Nephron (organoid): ENCODE results near the gene ZNHIT3.
"Not testable (repeated sequence)": the region's sequence is repeated elsewhere in the genome, so short reads cannot be mapped to it uniquely, and the experiment has no call there.

Source experiments
- H3K27ac Mint-ChIP-seq, 3 experiments: 2 replicates each; pipeline ENCODE4 v1.8.0; 2020; ENCODE audit warnings: mixed read lengths in 3 of 3, mild to moderate bottlenecking in 2 of 3, moderate library complexity in 1 of 3
- H3K27me3 Mint-ChIP-seq: 2 replicates; pipeline ENCODE4 v1.8.0; 2021; ENCODE audit warnings: low read depth, mild to moderate bottlenecking, moderate library complexity, mixed read lengths
- H3K36me3 Mint-ChIP-seq: 2 replicates; pipeline ENCODE4 v1.8.0; 2020; ENCODE audit warnings: low read depth, mixed read lengths
- H3K4me1 Mint-ChIP-seq: 2 replicates; pipeline ENCODE4 v1.8.0; 2020; ENCODE audit warnings: mixed read lengths
- H3K4me3 Mint-ChIP-seq, 3 experiments: 2 replicates each; pipeline ENCODE4 v1.8.0; 2020; ENCODE audit warnings: mild to moderate bottlenecking in 3 of 3, mixed read lengths in 3 of 3, moderate library complexity in 2 of 3
- H3K9me3 Mint-ChIP-seq: 2 replicates; pipeline ENCODE4 v1.8.0; 2020; ENCODE audit warnings: mixed read lengths
- CTCF ChIP-seq, 3 experiments: fragments of 200-600 bp; sonication (generic); IDR thresholded peaks; one replicate each; pipeline ENCODE4 v1.5.0; 2021; ENCODE audit warnings: antibody characterized with exemption in 3 of 3; ENCODE audit not compliant: unreplicated experiment in 3 of 3

The ZNHIT3 gene

GRCh38 chr17:36482611-36483504 lies 3.6 kb upstream of the ZNHIT3 start:
- Mint-ChIP-seq H3K4me1 (peaks cover 20% of the 10 kb centered on the region), H3K9me3 (no peaks in the 10 kb centered on the region), H3K36me3 (peaks cover 8% of the 10 kb centered on the region), H3K27ac (no peak overlapping the region), H3K27me3 (peaks cover 61% of the 10 kb centered on the region), H3K4me3 (peak overlapping the region; percentile 61 to 75 (median 69))
- peak; percentile 92 to 99 (median 97) for TF ChIP-seq CTCF (IDR thresholded peaks at IDR 0.05; ENCODE audit: unreplicated experiment in 3 of 3)

- Mint-ChIP-seq H3K4me1 (peaks cover 25% of the 10 kb centered on the region), H3K4me3 (peak overlapping the region in 2 of 3 experiments; percentile 15 to 38), H3K27me3 (peaks cover 49% of the 10 kb centered on the region), H3K36me3 (peaks cover 14% of the 10 kb centered on the region)
- not testable (repeated sequence) for H3K27ac Mint-ChIP-seq, H3K9me3 Mint-ChIP-seq
Measured at GRCh38 chr17:36484021-36484420, 2.5 kb upstream of the ZNHIT3 start.

- Mint-ChIP-seq H3K4me3 (peak overlapping the region; percentile 97 to 99 (median 99)), H3K4me1 (peaks cover 26% of the 10 kb centered on the region), H3K36me3 (peaks cover 24% of the 10 kb centered on the region), H3K9me3 (no peaks in the 10 kb centered on the region), H3K27me3 (peaks cover 41% of the 10 kb centered on the region), H3K27ac (no peak overlapping the region)
- no peak for TF ChIP-seq CTCF (IDR thresholded peaks at IDR 0.05; ENCODE audit: unreplicated experiment in 3 of 3)
Measured at GRCh38 chr17:36485027-36485426, 1.5 kb upstream of the ZNHIT3 start.

GRCh38 chr17:36485805-36486203 lies 677 bp upstream of the ZNHIT3 start:
- Mint-ChIP-seq H3K27me3 (peaks cover 36% of the 10 kb centered on the region), H3K4me3 (peak overlapping the region; percentile 97 to 99 (median 99)), H3K4me1 (peaks cover 26% of the 10 kb centered on the region), H3K27ac (peak overlapping the region in 1 of 3 experiments; percentile 84), H3K36me3 (peaks cover 28% of the 10 kb centered on the region), H3K9me3 (no peaks in the 10 kb centered on the region)
- no peak for TF ChIP-seq CTCF (IDR thresholded peaks at IDR 0.05; ENCODE audit: unreplicated experiment in 3 of 3)

- Mint-ChIP-seq H3K4me1 (peaks cover 22% of the 10 kb centered on the region), H3K27me3 (no peaks in the 10 kb centered on the region), H3K27ac (peak overlapping the region in 1 of 3 experiments; percentile 26), H3K9me3 (no peaks in the 10 kb centered on the region), H3K4me3 (no peak overlapping the region), H3K36me3 (peaks cover 76% of the 10 kb centered on the region)
- no peak for TF ChIP-seq CTCF (IDR thresholded peaks at IDR 0.05; ENCODE audit: unreplicated experiment in 3 of 3)
Measured at GRCh38 chr17:36493956-36494355, 7.5 kb downstream of the ZNHIT3 start.

- Mint-ChIP-seq H3K4me1 (peaks cover 21% of the 10 kb centered on the region), H3K4me3 (no peak overlapping the region), H3K9me3 (no peaks in the 10 kb centered on the region), H3K27ac (peak overlapping the region in 1 of 3 experiments; percentile 37), H3K27me3 (no peaks in the 10 kb centered on the region), H3K36me3 (peaks cover 69% of the 10 kb centered on the region)
- TF ChIP-seq CTCF (IDR thresholded peaks at IDR 0.05; ENCODE audit: unreplicated experiment in 3 of 3) = no peak
Measured at GRCh38 chr17:36494674-36495073, 8.2 kb downstream of the ZNHIT3 start.
